HepG2 (cell line): ENCODE measurements around the gene PIAS3. TPM values are rescaled to one million over a fixed set of nuclear protein-coding genes. Genes with fewer than 3 reads are reported as not detected.
A peak's percentile ranks its signal among the peaks of the same experiment; 100 is the strongest.

Experiments used
- ATRX ChIP-seq: sonication (generic); formaldehyde crosslinking; IDR thresholded peaks from 2 replicates; pipeline ENCODE4 v1.4.0; 2020; ENCODE audit warnings: missing genetic modification reagents, borderline replicate concordance
- CREB3 ChIP-seq: sonication (generic); formaldehyde crosslinking; IDR thresholded peaks from 2 replicates; pipeline ENCODE4 v1.5.0; 2020; ENCODE audit warnings: missing genetic modification reagents
- ELF3 ChIP-seq: IDR thresholded peaks from 2 replicates; pipeline ENCODE4 v1.6.1; 2016; ENCODE audit warnings: missing genetic modification reagents, missing compliant biosample characterization
- ELK4 ChIP-seq: sonication (generic); formaldehyde crosslinking; IDR thresholded peaks from 2 replicates; pipeline ENCODE4 v1.9.0; 2021; ENCODE audit warnings: missing genetic modification reagents, borderline replicate concordance
- HMG20A ChIP-seq: IDR thresholded peaks from 2 replicates; pipeline ENCODE4 v1.6.1; 2016; ENCODE audit warnings: borderline replicate concordance
- PAX8 ChIP-seq: sonication (generic); formaldehyde crosslinking; IDR thresholded peaks from 2 replicates; pipeline ENCODE4 v1.8.0; 2022; ENCODE audit warnings: mild to moderate bottlenecking, missing genetic modification reagents, borderline replicate concordance
- PRDM4 ChIP-seq: sonication (generic); formaldehyde crosslinking; IDR thresholded peaks from 2 replicates; pipeline ENCODE4 v1.9.0; 2021; ENCODE audit warnings: missing genetic modification reagents, borderline replicate concordance
- SIN3B ChIP-seq: fragments of 150-350 bp; IDR thresholded peaks from 2 replicates; pipeline ENCODE4 v1.6.1; 2014; ENCODE audit warnings: low read length
- SMARCE1 ChIP-seq: fragments of 450-650 bp; IDR thresholded peaks from 2 replicates; pipeline ENCODE4 v1.6.1; 2017; ENCODE audit warnings: borderline replicate concordance
- SP1 ChIP-seq, 2 experiments: fragments of 450-650 bp in 1 of 2; sonication (generic) in 1 of 2; formaldehyde crosslinking in 1 of 2; IDR thresholded peaks; 2 replicates each; pipeline versions ENCODE4 v1.4.0 to v1.6.1; 2016 to 2020; ENCODE audit warnings: missing genetic modification reagents in 1 of 2
- THAP8 ChIP-seq: sonication (generic); formaldehyde crosslinking; IDR thresholded peaks from 2 replicates; pipeline ENCODE4 v1.5.1; 2020; ENCODE audit warnings: missing genetic modification reagents, mild to moderate bottlenecking, borderline replicate concordance
- ZBTB14 ChIP-seq: sonication (generic); formaldehyde crosslinking; IDR thresholded peaks from 2 replicates; pipeline ENCODE4 v1.4.0; 2020; ENCODE audit warnings: missing genetic modification reagents
- ZBTB44 ChIP-seq: sonication (generic); formaldehyde crosslinking; IDR thresholded peaks from 2 replicates; pipeline ENCODE4 v1.4.0; 2020; ENCODE audit warnings: missing genetic modification reagents
- ZC3H13 ChIP-seq: sonication (generic); formaldehyde crosslinking; IDR thresholded peaks from 2 replicates; pipeline ENCODE4 v1.8.1; 2023; ENCODE audit warnings: mild to moderate bottlenecking, missing genetic modification reagents, moderate library complexity
- ZNF335 ChIP-seq: sonication (generic); formaldehyde crosslinking; IDR thresholded peaks from 2 replicates; pipeline ENCODE4 v1.4.0; 2020; ENCODE audit warnings: missing genetic modification reagents
- ZNF354B ChIP-seq: sonication (generic); formaldehyde crosslinking; IDR thresholded peaks from 2 replicates; pipeline ENCODE4 v1.8.0; 2022; ENCODE audit warnings: mild to moderate bottlenecking, missing genetic modification reagents
- ZNF674 ChIP-seq: sonication (generic); formaldehyde crosslinking; IDR thresholded peaks from 2 replicates; pipeline ENCODE4 v1.5.0; 2020; ENCODE audit warnings: low read depth, mild to moderate bottlenecking, missing genetic modification reagents
- polyA plus RNA-seq, 8 experiments: library from polyadenylated mRNA; depleted of rRNA in 3 of 8; stranded (reverse) in 7 of 8; unstranded in 1 of 8; fragments of >200 nt; fragmentation: Illumina TruSeq in 4 of 8; extraction: Trizol in 4 of 8; gene quantifications; 2 replicates each; pipeline versions ENCODE4 v1.2.1 to v1.2.3, GENCODE V29; 2011 to 2016; ENCODE audit warnings: low read depth in 4 of 8, missing spikeins in 1 of 8, mixed read lengths in 1 of 8; ENCODE audit not compliant: insufficient read depth in 1 of 8
- total RNA-seq, 5 experiments: library from RNA; depleted of rRNA; stranded (reverse); fragments of >200 nt; fragmentation: Illumina TruSeq; extraction: Trizol; gene quantifications; 2 replicates each; pipeline ENCODE4 v1.2.3, GENCODE V29; 2016; ENCODE audit warnings: low read depth in 1 of 5

The PIAS3 gene
- total and polyA plus RNA-seq, 2 of the 13 experiments (the other 11 are each of a cell fraction or from before 2014, with no cell fraction given), result 3.7 to 8.0 TPM

- TF ChIP-seq SMARCE1 (no peak), THAP8 (no peak), SIN3B (no peak), ATRX (CRISPR knock-in tag) (no peak), ZNF354B (0 out of 2 replicates have a peak, but pooled peaks have one; percentile 53), ZNF674 (CRISPR knock-in tag) (no peak), HMG20A (CRISPR knock-in tag) (no peak), PRDM4 (CRISPR knock-in tag) (no peak), ZNF335 (CRISPR knock-in tag) (no peak), ZBTB14 (no peak), ZBTB44 (CRISPR knock-in tag) (no peak), PAX8 (CRISPR knock-in tag) (no peak), CREB3 (no peak), ELK4 (no peak), ELF3 (CRISPR knock-in tag) (no peak), ZC3H13 (CRISPR knock-in tag) (no peak), SP1 (IDR thresholded peaks at IDR 0.05) (no peak), SP1 (CRISPR knock-in tag; IDR thresholded peaks at IDR 0.05) (peak; percentile 82)
Measured at GRCh38 chr1:145858901-145859490, at the start of gene PIAS3 (continued).
